ENCODE data around the gene CSMD2.

CSMD2 gene

GRCh38 chr1:33706634-33707255 is 458.3 kb downstream of the CSMD2 start:
- TF ChIP-seq CTCF (IDR thresholded peaks at IDR 0.05; ENCODE audit: insufficient read depth, low read length, poor library complexity, severe bottlenecking) (no peak), EZH2phosphoT487 (conservative IDR thresholded peaks at IDR 0.05; ENCODE audit: low read length) (no peak)
- Histone ChIP-seq H3K27me3 (ENCODE audit: low read length) (peaks cover 3% of the 10 kb centered on the region), H3K9ac (ENCODE audit: low read length) (no peak overlapping the region), H3K4me2 (ENCODE audit: low read depth, low read length, poor library complexity, severe bottlenecking) (no peak overlapping the region), H4K20me1 (ENCODE audit: low read depth, low read length) (no peaks in the 10 kb centered on the region), H3K9me3 (ENCODE audit: insufficient read depth, low read length) (no peaks in the 10 kb centered on the region), H3K27ac (ENCODE audit: low read depth, low read length) (no peak overlapping the region), H2AFZ (ENCODE audit: low read depth, low read length, severe bottlenecking) (no peak overlapping the region), H3K79me2 (ENCODE audit: insufficient read depth, low read length) (no peaks in the 10 kb centered on the region), H3K4me3 (ENCODE audit: insufficient read depth, low read length, poor library complexity, severe bottlenecking) (no peak overlapping the region), H3F3A (ENCODE audit: insufficient read depth) (no peaks in the 10 kb centered on the region), H3K9me2 (replicated peaks; ENCODE audit: insufficient read depth, low read length) (no peaks in the 10 kb centered on the region), H3K36me3 (ENCODE audit: low read length) (no peaks in the 10 kb centered on the region)

GRCh38 chr1:33703464-33703863 is 461.6 kb downstream of the CSMD2 start:
- no peaks in the 10 kb centered on the region for H4K20me1 ChIP-seq (ENCODE audit: low read depth, low read length)
- H3K9me3 ChIP-seq (ENCODE audit: insufficient read depth, low read length), result no peaks in the 10 kb centered on the region
- no peak overlapping the region for H3K27ac ChIP-seq (ENCODE audit: low read depth, low read length)
- peaks cover 3% of the 10 kb centered on the region; the same call in 1 of the 2 replicates for H3K27me3 ChIP-seq (ENCODE audit: low read length)
- no peak for TF ChIP-seq CTCF (IDR thresholded peaks at IDR 0.05; ENCODE audit: insufficient read depth, low read length, poor library complexity, severe bottlenecking)
- TF ChIP-seq EZH2phosphoT487 (conservative IDR thresholded peaks at IDR 0.05; ENCODE audit: low read length), result no peak
- no peak overlapping the region for H3K9ac ChIP-seq (ENCODE audit: low read length)
- no peaks in the 10 kb centered on the region for H3K79me2 ChIP-seq (ENCODE audit: insufficient read depth, low read length)
- no peaks in the 10 kb centered on the region for H3K36me3 ChIP-seq (ENCODE audit: low read length)
- no peak overlapping the region for H3K4me3 ChIP-seq (ENCODE audit: insufficient read depth, low read length, poor library complexity, severe bottlenecking)
- H3K9me2 ChIP-seq (replicated peaks; ENCODE audit: insufficient read depth, low read length), result no peaks in the 10 kb centered on the region
- no peaks in the 10 kb centered on the region for H3F3A ChIP-seq (ENCODE audit: insufficient read depth)
- no peak overlapping the region for H2AFZ ChIP-seq (ENCODE audit: low read depth, low read length, severe bottlenecking)
- H3K4me2 ChIP-seq (ENCODE audit: low read depth, low read length, poor library complexity, severe bottlenecking), result no peak overlapping the region

- Histone ChIP-seq H3K4me3 (ENCODE audit: insufficient read depth, low read length, poor library complexity, severe bottlenecking) (no peak overlapping the region), H2AFZ (ENCODE audit: low read depth, low read length, severe bottlenecking) (no peak overlapping the region), H3F3A (ENCODE audit: insufficient read depth) (no peaks in the 10 kb centered on the region), H3K4me2 (ENCODE audit: low read depth, low read length, poor library complexity, severe bottlenecking) (no peak overlapping the region), H3K27me3 (ENCODE audit: low read length) (no peaks in the 10 kb centered on the region), H3K36me3 (ENCODE audit: low read length) (no peaks in the 10 kb centered on the region), H3K27ac (ENCODE audit: low read depth, low read length) (no peak overlapping the region), H3K9me3 (ENCODE audit: insufficient read depth, low read length) (no peaks in the 10 kb centered on the region), H4K20me1 (ENCODE audit: low read depth, low read length) (no peaks in the 10 kb centered on the region), H3K9me2 (replicated peaks; ENCODE audit: insufficient read depth, low read length) (no peaks in the 10 kb centered on the region), H3K79me2 (ENCODE audit: insufficient read depth, low read length) (no peaks in the 10 kb centered on the region), H3K9ac (ENCODE audit: low read length) (no peak overlapping the region)
- TF ChIP-seq EZH2phosphoT487 (conservative IDR thresholded peaks at IDR 0.05; ENCODE audit: low read length), result no peak
- no peak for TF ChIP-seq CTCF (IDR thresholded peaks at IDR 0.05; ENCODE audit: insufficient read depth, low read length, poor library complexity, severe bottlenecking)
These were observed 466.5 kb downstream of the CSMD2 start for GRCh38 chr1:33698361-33699035.
